Body of pancreas (tissue), 4 donors: Measurements from ENCODE around the gene LUC7L. TPM values are rescaled to one million over a fixed set of nuclear protein-coding genes. Genes with fewer than 3 reads are reported as not detected.

Experiments used
- ATAC-seq: fragments of 150-250 bp; one replicate; pipeline ENCODE4 v1.9.1; 2016
- DNase-seq, 4 donors: peaks; one replicate each; pipeline ENCODE4 v3.0.0-alpha.2; 2019
- H3K27ac ChIP-seq, 4 donors: fragments of 200-600 bp; sonication (generic); 1 replicate in 3 of 4; 2 replicates in 1 of 4; pipeline versions ENCODE4 v1.5.1 to v1.6.1; 2016 to 2019; ENCODE audit warnings: mild to moderate bottlenecking in 1 of 4, mixed read lengths in 1 of 4, moderate library complexity in 1 of 4
- H3K27me3 ChIP-seq, 2 donors: fragments of 200-600 bp; sonication (generic); one replicate each; pipeline ENCODE4 v1.6.0; 2016; ENCODE audit warnings: mild to moderate bottlenecking in 1 of 2
- H3K36me3 ChIP-seq, 2 donors: fragments of 200-600 bp; sonication (generic); replicated peaks in 1 of 2; 2 replicates each; pipeline ENCODE4 v1.5.1; 2016; ENCODE audit warnings: low read depth in 2 of 2; ENCODE audit not compliant: insufficient read depth in 1 of 2
- H3K4me1 ChIP-seq: fragments of 200-600 bp; sonication (generic); one replicate; pipeline ENCODE4 v1.6.0; 2016
- H3K4me3 ChIP-seq, 2 donors: fragments of 200-600 bp; sonication (generic); 1 replicate in 1 of 2; 2 replicates in 1 of 2; pipeline ENCODE4 v1.5.1; 2016 to 2019
- H3K9me3 ChIP-seq, 3 donors: fragments of 200-600 bp; sonication (generic); 1 replicate in 2 of 3; 2 replicates in 1 of 3; pipeline ENCODE4 v1.5.1; 2016
- CTCF ChIP-seq, 7 experiments: fragments of 450-650 bp in 4 of 7; fragments of 200-600 bp in 3 of 7; sonication (generic) in 3 of 7; IDR thresholded peaks; one replicate each; pipeline ENCODE4 v1.5.1; 2016 to 2019; ENCODE audit warnings: antibody characterized with exemption in 7 of 7
- POLR2A ChIP-seq, 3 donors: fragments of 450-650 bp; IDR thresholded peaks; one replicate each; pipeline ENCODE4 v1.6.1; 2016; ENCODE audit warnings: antibody characterized with exemption in 3 of 3, mild to moderate bottlenecking in 2 of 3
- WGBS, 2 donors: methylation state at CpG; one replicate each; pipeline ENCODE4 v1.1.5; 2017; 5-methylcytosine and 5-hydroxymethylcytosine counted together
- intact Hi-C: fragments of 100-400 bp; cut with DNase I; formaldehyde crosslinking; loops from one replicate; pipeline ENCODE4 v1.15.1; 2023
- small RNA-seq: library from RNA; depleted of rRNA; stranded (forward); fragments of <200 nt; gene quantifications from one replicate; pipeline ENCODE3, GENCODE V24; 2016
- total RNA-seq, 2 donors: library from RNA; depleted of rRNA; stranded (reverse); fragments of >200 nt; gene quantifications; one replicate each; pipeline ENCODE4 v1.1.0, GENCODE V29; 2016

The LUC7L gene
- total RNA-seq, 2 donors from 2014 or later = 106 to 162 TPM

GRCh38 chr16:142405-142967, 86.8 kb downstream of the LUC7L start:
- no peak for ATAC-seq
- 43 to 71% methylated on average over 2 to 12 of the region's 12 CpGs for WGBS, 2 donors
- H3K27ac ChIP-seq = no peak overlapping the region
- no peak for DNase-seq
- H3K9me3 ChIP-seq = no peaks in the 10 kb centered on the region
- no peaks in the 10 kb centered on the region for H3K36me3 ChIP-seq
- TF ChIP-seq CTCF (IDR thresholded peaks at IDR 0.05) (no peak), POLR2A (IDR thresholded peaks at IDR 0.05) (no peak)
- H3K4me1 ChIP-seq = peaks cover 9% of the 10 kb centered on the region
- intact Hi-C loops = no loop called here
- H3K27me3 ChIP-seq = no peaks in the 10 kb centered on the region
- no peak overlapping the region for H3K4me3 ChIP-seq

- no peaks in the 10 kb centered on the region for H3K27me3 ChIP-seq
- intact Hi-C loops = no loop called here
- H3K9me3 ChIP-seq = no peaks in the 10 kb centered on the region
- DNase-seq = no peak
- TF ChIP-seq CTCF (IDR thresholded peaks at IDR 0.05) = no peak
- no peak for ATAC-seq
- no peak overlapping the region for H3K4me3 ChIP-seq
- H3K27ac ChIP-seq = no peak overlapping the region
- WGBS, 2 donors = 67% methylated on average over 10 of the region's 10 CpGs
- H3K4me1 ChIP-seq = peaks cover 14% of the 10 kb centered on the region
- no peaks in the 10 kb centered on the region for H3K36me3 ChIP-seq
Measured at GRCh38 chr16:140175-140857, 88.9 kb downstream of the LUC7L start.

Small RNA genes within 50 kb of the gene (small RNA-seq; reads per million reads assigned to genes)
- not detected for gene RF00019

Other genes with a start within 250 kb of the LUC7L start
- 1 to 10 TPM; 2.6 to 5.6 TPM for gene POLR3K, start 175.8 kb downstream of the LUC7L start, total RNA-seq
- 10 to 100 TPM; 13.2 to 13.5 TPM for gene SNRNP25, start 175.6 kb downstream of the LUC7L start, total RNA-seq
- 10 to 100 TPM; 16.3 to 27.7 TPM for gene RHBDF1, start 156.8 kb downstream of the LUC7L start, total RNA-seq
- gene MPG, start 151.2 kb downstream of the LUC7L start, total RNA-seq = 10 to 100 TPM; 65.6 to 66.9 TPM
- 10 to 100 TPM; 10.6 to 23.7 TPM for gene NPRL3, start 90.8 kb downstream of the LUC7L start, total RNA-seq
- gene HBZ, start 76.8 kb downstream of the LUC7L start, total RNA-seq = not detected
- not detected for gene HBM, start 63.5 kb downstream of the LUC7L start, total RNA-seq
- gene HBA2, start 56.6 kb downstream of the LUC7L start, total RNA-seq = 10 to 100 TPM in 1 of 2 donors, 1 to 10 TPM in 1; 6.0 to 23.4 TPM
- gene HBA1, start 52.8 kb downstream of the LUC7L start, total RNA-seq = not detected
- gene HBQ1, start 49.0 kb downstream of the LUC7L start, total RNA-seq = not detected
- 10 to 100 TPM; 44.2 to 50.8 TPM for gene FAM234A, start 5.4 kb upstream of the LUC7L start, total RNA-seq
- gene RGS11, start 46.5 kb upstream of the LUC7L start, total RNA-seq = 10 to 100 TPM; 15.6 to 95.9 TPM
- 100 to 1,000 TPM; 102 to 140 TPM for gene ARHGDIG, start 51.1 kb upstream of the LUC7L start, total RNA-seq
- gene PDIA2, start 53.7 kb upstream of the LUC7L start, total RNA-seq = 1,000 to 10,000 TPM in 1 of 2 donors, 100 to 1,000 TPM in 1; 517 to 2,271 TPM
- gene AXIN1, start 123.3 kb upstream of the LUC7L start, total RNA-seq = 10 to 100 TPM; 14.8 TPM
- gene MRPL28, start 141.1 kb upstream of the LUC7L start, total RNA-seq = 10 to 100 TPM; 22.1 to 31.0 TPM
- 100 to 1,000 TPM in 1 of 2 donors, 10 to 100 TPM in 1; 83.8 to 113 TPM for gene PGAP6, start 152.5 kb upstream of the LUC7L start, total RNA-seq
- gene NME4, start 167.8 kb upstream of the LUC7L start, total RNA-seq = 10 to 100 TPM; 20.2 to 33.0 TPM
- 10 to 100 TPM; 38.9 to 41.2 TPM for gene DECR2, start 172.4 kb upstream of the LUC7L start, total RNA-seq
- gene RAB11FIP3, start 196.2 kb upstream of the LUC7L start, total RNA-seq = 100 to 1,000 TPM in 1 of 2 donors, 10 to 100 TPM in 1; 50.1 to 122 TPM